ENCODE results near the gene CCDC83. TPM values are rescaled to one million over a fixed set of nuclear protein-coding genes. Genes with fewer than 3 reads are reported as not detected.

Gene CCDC83
- total and polyA plus RNA-seq, 9 of the 15 experiments (the other 6 are each of a cell fraction or from before 2014, with no cell fraction given): not detected

DNA sequence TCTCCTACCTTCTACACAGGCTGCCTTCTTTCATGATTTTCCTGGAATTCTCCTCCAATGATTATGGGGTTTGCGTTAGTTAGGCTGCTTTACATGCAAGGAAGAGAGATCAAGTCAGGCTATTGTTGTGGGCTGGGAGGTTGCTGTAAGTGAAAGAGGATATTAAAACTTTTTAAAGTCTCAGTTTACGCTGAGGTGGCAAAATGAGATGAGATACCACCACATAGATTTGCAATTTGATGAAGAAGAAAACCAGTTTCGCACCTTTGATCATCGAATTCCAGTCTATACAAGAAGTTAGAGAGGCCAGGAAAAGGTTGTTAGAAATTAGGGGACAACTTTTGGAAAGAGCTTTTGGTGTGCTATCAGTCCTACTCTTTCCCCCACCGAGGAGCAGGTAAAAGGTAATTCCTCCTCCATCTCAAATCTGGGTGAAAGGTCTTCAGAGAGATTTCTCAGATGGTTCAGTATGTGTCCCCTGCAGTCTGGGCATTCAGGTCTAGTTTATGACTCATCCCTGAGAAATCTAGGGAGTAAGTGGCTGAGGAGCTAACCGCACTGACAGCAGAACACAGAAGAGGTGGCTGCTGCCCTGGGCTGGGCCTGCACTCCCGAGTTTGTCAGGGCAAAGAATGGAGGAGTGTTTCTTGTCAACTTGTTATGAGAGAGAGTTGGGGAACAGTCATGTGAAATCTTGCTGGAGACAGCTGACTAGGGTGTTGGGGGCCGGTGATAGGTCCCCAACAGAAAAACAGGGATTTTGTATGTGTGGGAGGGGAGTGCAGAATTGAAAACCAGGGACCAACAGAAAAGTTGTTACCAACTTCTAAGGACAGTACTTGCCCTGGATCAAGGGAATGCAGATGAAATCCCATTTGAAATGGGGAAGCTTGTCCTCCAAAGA, 34.7 kb downstream of the CCDC83 start:
- Histone ChIP-seq H2AFZ (ENCODE audit: low read depth, low read length) (no peak overlapping the region), H3K79me2 (ENCODE audit: control insufficient read depth, insufficient read depth, low read length) (no peaks in the 10 kb centered on the region), H3K9ac (ENCODE audit: insufficient read depth in 1 of 2, low read depth in 2 of 2, low read length in 2 of 2) (no peak overlapping the region), H3K4me3 (no peak overlapping the region), H3K9me1 (ENCODE audit: control insufficient read depth, insufficient read depth, low read length) (no peaks in the 10 kb centered on the region), H3K36me3 (ENCODE audit: control insufficient read depth, insufficient read depth, low read length) (no peaks in the 10 kb centered on the region), H3K27me3 (ENCODE audit: control insufficient read depth in 2 of 2, insufficient read depth in 2 of 2, low read length in 2 of 2) (peaks cover 3 to 13% of the 10 kb centered on the region in 2 experiments; a peak in 3 of 5 replicates), H3K9me3 (replicated peaks; ENCODE audit: control insufficient read depth, insufficient read depth, low read depth, low read length) (no peaks in the 10 kb centered on the region), H3K27ac (ENCODE audit: extremely low read depth, low read depth, low read length) (no peak overlapping the region), H3K4me2 (ENCODE audit: insufficient read depth, low read length) (no peak overlapping the region), H4K20me1 (replicated peaks; ENCODE audit: control insufficient read depth, insufficient read depth, low read length) (no peaks in the 10 kb centered on the region), H3K4me1 (replicated peaks in 1 of 2; ENCODE audit: control insufficient read depth in 2 of 2, insufficient read depth in 2 of 2, low read length in 2 of 2) (no peaks in the 10 kb centered on the region)
- ChIA-PET CTCF (ENCODE audit: low intra/inter-chr PET ratio) (no interaction called here), POLR2A (no interaction called here)
- intact Hi-C loops (cut with micrococcal nuclease): no loop called here
- peak; percentile 63 for ATAC-seq
- WGBS (ENCODE audit: insufficient coverage, low coverage, missing lambda C conversion rate): 4% methylated on average over 8 of the region's 8 CpGs
- BruUV-seq (replicated peaks): no TSS peak
- no peak for FAIRE-seq
- peak in 1 of 4 experiments; percentile 9 for DNase-seq (ENCODE audit: extremely low read depth in 1 of 4, low spot score in 3 of 4)
- in situ Hi-C loops (cut with MboI): no loop called here
- TF ChIP-seq ZNF232 (CRISPR knock-in tag; IDR thresholded peaks at IDR 0.05) (no peak), ZBTB9 (CRISPR knock-in tag; IDR thresholded peaks at IDR 0.05) (no peak), U2AF1 (optimal IDR thresholded peaks at IDR 0.05; ENCODE audit: low read depth, low read length) (no peak), FOXK1 (CRISPR knock-in tag; IDR thresholded peaks at IDR 0.05; ENCODE audit: borderline replicate concordance) (no peak), CEBPG (CRISPR knock-in tag; IDR thresholded peaks at IDR 0.05) (no peak), CEBPG (tag; conservative IDR thresholded peaks at IDR 0.05 in 1 of 2, IDR thresholded peaks at IDR 0.05 in 1 of 2) (no peak), CBFA2T3 (IDR thresholded peaks at IDR 0.05) (no peak), KAT8 (IDR thresholded peaks at IDR 0.05; ENCODE audit: low read depth) (no peak), NELFE (IDR thresholded peaks at IDR 0.05; ENCODE audit: insufficient read depth, insufficient read length) (no peak), BRD4 (IDR thresholded peaks at IDR 0.05) (no peak), HDAC1 (IDR thresholded peaks at IDR 0.05) (no peak), SETDB1 (IDR thresholded peaks at IDR 0.05; ENCODE audit: low read length) (no peak), ZBTB2 (IDR thresholded peaks at IDR 0.05) (no peak), FOSL1 (tag; conservative IDR thresholded peaks at IDR 0.05) (peak; percentile 58), SMAD4 (CRISPR knock-in tag; conservative IDR thresholded peaks at IDR 0.05) (no peak), POLR3A (IDR thresholded peaks at IDR 0.05; ENCODE audit: borderline replicate concordance, extremely low read depth, insufficient read depth, insufficient read length) (no peak), MAFG (tag; conservative IDR thresholded peaks at IDR 0.05) (peak; percentile 56), LCOR (CRISPR knock-in tag; IDR thresholded peaks at IDR 0.05) (no peak), KDM1A (IDR thresholded peaks at IDR 0.05) (0 out of 4 replicates have a peak, but pooled peaks of 1 of the 2 experiments have one; percentile 44)
- TF ChIP-seq, protein P1, sequence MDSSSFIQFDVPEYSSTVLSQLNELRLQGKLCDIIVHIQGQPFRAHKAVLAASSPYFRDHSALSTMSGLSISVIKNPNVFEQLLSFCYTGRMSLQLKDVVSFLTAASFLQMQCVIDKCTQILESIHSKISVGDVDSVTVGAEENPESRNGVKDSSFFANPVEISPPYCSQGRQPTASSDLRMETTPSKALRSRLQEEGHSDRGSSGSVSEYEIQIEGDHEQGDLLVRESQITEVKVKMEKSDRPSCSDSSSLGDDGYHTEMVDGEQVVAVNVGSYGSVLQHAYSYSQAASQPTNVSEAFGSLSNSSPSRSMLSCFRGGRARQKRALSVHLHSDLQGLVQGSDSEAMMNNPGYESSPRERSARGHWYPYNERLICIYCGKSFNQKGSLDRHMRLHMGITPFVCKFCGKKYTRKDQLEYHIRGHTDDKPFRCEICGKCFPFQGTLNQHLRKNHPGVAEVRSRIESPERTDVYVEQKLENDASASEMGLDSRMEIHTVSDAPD (CRISPR knock-in tag; IDR thresholded peaks at IDR 0.05): no peak

Data from K562 (cell line).